GM10248 (cell line): Measurements from ENCODE around the gene DPYD.

ENCODE experiments used
- CTCF ChIA-PET: fragments of 300-600 bp; sonication (Branson Sonifier 250); formaldehyde crosslinking; extraction: SDS; loops from one replicate; lab custom pipeline; 2021; ENCODE audit warnings: antibody characterized with exemption; lab: Yijun Ruan, JAX
- POLR2A ChIA-PET: fragments of 350-650 bp; sonication (Branson Sonifier 250); formaldehyde crosslinking; extraction: SDS; loops from one replicate; lab custom pipeline; 2020; ENCODE audit warnings: antibody characterized with exemption; lab: Yijun Ruan, JAX
- DNase-seq: peaks from one replicate; pipeline ENCODE4 v3.0.0; 2012; ENCODE audit errors: extremely low spot score
- TF ChIP-seq, protein P1 (sequence below): IDR thresholded peaks from 2 replicates; pipeline ENCODE4 v1.5.1; 2012; ENCODE audit warnings: mild to moderate bottlenecking, low read depth; ENCODE audit errors: extremely low read depth, missing control alignments, control extremely low read depth

Gene DPYD

DNA sequence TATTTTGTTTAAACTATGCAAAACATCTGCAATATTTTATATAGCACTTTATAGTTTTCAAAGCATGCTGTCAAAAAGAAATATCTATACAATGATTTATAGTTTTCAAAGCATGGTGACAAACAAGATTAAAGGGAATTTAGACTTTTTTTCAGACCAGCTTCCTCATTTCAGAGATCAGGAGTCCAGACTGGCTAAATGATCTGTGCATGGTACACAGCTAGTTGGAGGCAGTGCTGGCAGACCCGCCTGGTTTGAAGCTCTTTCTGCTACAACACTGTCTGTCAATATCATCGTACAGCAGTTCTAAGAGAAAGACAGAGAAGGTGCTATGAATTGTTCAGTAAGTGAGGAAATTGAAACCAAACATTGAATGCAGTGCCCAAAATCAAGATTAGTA, 720.2 kb downstream of the DPYD start:
- CTCF ChIA-PET, result interaction anchor here (1.1 to 2.5 kb wide), 3 partner anchors 10 to 43 kb away, joined by 3 to 8 read pairs (median 5); no protein-coding TSS in a partner anchor
- no peak for DNase-seq

DNA sequence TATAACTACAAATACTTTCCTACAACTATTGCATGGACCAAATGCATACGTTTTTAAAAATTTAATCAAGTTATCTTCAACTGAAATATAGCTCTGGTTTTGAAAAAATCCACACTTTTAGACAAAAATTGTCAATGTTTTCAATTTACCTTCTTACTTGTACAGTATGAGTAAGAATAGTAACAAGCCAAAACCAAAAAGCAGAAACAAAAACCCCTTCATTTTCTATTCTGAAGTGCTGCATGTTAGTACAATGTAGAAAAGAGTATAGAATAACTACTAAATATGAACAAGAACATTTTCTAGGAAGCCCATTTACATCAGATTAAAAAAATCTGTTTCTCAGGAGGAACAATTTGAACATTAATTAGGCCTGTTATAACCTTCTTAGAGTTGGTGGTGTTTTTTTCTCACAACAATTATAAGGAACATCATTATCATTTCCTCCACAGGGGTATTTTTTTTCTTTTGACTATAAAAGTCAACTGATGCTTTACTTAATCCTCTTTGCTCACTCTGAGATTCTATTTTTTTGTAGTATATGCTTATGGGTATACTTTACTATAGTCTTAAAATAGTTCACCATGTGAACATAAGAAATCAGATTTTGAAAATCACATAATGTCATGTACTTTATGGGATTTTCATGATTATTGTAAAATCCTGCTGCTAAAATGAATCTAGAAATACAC, 723.9 kb downstream of the DPYD start:
- CTCF ChIA-PET, result interaction anchor here (1.2 kb wide), 1 partner anchor 58 kb away, joined by 4 read pairs; no protein-coding TSS in a partner anchor
- POLR2A ChIA-PET, result no interaction called here
- DNase-seq, result no peak
- TF ChIP-seq, protein P1, sequence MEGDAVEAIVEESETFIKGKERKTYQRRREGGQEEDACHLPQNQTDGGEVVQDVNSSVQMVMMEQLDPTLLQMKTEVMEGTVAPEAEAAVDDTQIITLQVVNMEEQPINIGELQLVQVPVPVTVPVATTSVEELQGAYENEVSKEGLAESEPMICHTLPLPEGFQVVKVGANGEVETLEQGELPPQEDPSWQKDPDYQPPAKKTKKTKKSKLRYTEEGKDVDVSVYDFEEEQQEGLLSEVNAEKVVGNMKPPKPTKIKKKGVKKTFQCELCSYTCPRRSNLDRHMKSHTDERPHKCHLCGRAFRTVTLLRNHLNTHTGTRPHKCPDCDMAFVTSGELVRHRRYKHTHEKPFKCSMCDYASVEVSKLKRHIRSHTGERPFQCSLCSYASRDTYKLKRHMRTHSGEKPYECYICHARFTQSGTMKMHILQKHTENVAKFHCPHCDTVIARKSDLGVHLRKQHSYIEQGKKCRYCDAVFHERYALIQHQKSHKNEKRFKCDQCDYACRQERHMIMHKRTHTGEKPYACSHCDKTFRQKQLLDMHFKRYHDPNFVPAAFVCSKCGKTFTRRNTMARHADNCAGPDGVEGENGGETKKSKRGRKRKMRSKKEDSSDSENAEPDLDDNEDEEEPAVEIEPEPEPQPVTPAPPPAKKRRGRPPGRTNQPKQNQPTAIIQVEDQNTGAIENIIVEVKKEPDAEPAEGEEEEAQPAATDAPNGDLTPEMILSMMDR, result no peak

More for the DNA sequence above, 720.2 kb downstream of the DPYD start:
- POLR2A ChIA-PET, result no interaction called here
- TF ChIP-seq, protein P1, result no peak

DNA sequence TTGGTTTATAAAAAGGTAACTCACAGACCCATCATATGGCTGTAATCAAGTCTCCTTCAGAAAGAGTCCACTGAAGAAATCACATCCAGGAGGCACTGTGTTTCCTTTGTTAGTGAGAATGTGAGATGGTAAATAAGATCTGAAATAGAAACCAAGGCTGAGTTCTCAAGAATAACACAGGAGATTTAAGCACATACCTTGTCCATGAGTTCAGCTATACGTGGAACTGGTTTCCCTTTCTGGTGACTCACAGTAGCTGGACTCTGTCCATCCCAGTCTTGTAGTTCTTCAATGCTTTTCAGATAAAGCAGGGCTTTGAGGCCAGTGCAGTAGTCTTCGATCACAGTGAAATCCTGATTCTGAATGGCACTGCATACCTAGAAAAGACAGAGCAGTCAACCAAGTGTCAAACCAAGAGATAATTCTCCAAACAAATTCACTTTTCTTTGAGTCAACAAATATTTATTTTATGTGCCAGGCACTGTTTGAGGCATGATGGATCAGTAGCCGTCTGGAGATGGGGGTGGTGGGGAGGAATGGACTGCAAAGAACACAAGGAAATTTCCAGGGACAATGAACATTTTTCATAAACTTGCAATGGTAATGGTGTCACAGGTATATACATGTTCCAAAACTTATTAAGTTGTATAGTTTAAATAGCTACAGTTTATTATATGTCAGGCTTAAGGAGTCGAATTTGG, 727.8 kb downstream of the DPYD start:
- POLR2A ChIA-PET, result no interaction called here
- CTCF ChIA-PET, result interaction anchor here (1.1 to 1.7 kb wide), 2 partner anchors 9 to 20 kb away, joined by 3 to 4 read pairs; no protein-coding TSS in a partner anchor
- TF ChIP-seq, protein P1, result no peak
- no peak for DNase-seq

DNA sequence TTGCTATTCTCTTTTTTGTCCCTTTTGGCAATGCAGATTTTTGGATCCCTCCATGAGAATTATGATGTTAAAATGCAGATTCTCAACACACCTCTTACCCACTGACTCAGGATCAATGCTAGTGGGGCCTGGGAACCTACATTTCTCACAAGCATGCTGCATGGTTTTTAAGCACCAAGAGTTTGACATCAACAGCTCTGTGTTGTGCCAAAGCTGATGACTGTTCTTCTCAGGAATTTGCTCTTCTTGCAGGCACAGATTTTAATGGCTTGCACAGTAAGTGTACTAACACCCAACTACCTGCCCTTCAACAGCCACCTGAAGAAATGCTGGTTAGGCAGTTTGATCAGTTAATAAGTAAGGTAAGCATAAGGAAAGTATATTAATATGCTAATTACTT, 730.5 kb downstream of the DPYD start:
- CTCF ChIA-PET, result interaction anchor here (1.0 kb wide), 1 partner anchor 10 kb away, joined by 3 read pairs; no protein-coding TSS in a partner anchor

DNA sequence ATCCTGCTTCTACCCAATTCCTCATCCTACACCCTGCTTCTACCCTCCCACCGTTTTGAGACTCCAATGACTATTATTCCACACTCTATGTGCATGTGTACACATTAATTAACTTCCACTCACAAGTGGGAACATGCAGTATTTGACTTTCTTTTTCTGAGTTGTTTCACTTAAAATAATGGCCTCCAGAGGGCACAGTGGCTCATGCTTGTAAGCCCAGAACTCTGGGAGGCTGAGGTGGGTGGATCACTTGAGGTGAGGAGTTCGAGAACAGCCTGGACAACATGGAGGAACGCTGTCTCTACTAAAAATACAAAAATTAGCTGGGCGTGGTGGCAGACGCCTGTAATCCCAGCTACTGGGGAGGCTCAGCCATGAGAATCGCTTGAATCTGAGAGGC, 734.5 kb downstream of the DPYD start:
- ChIA-PET CTCF (interaction anchor here (1.6 kb wide), 1 partner anchor 13 kb away, joined by 7 read pairs; no protein-coding TSS in a partner anchor), POLR2A (no interaction called here)
- TF ChIP-seq, protein P1, result peak; percentile 6
- no peak for DNase-seq

More for the DNA sequence above, 730.5 kb downstream of the DPYD start:
- TF ChIP-seq, protein P1, result no peak
- no peak for DNase-seq
- POLR2A ChIA-PET, result no interaction called here

DNA sequence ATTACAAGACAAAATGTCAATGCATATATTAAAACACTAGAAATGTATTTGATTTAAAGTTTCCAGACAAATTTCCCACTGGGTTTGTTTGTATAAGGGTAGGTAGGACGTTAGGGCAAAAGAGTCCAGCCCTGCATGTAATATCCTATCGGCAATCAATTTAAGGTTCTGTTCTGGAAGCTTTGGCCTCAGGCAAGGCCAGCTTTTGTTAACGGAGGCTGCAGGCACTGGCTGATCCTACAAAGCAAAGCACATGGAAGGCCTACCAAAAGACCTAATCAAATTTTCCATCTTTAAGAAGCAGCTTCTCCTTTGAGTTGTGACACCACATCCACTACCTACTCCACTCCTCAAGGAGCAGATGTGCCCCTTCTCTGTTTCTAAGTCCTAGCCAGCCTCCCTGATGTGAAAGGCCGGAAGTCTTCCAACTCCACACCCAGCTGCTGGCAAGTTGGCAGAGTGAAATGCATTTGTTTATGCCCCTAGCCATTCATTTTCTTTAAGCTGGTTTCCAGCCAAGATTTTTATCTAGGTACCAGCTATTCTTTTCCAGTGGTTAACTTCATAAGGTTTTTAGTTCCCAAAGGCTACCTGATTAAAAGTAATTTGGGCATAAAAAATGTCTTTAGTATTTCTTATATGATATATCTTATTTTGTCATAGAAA, 746.7 kb downstream of the DPYD start:
- TF ChIP-seq, protein P1, result no peak
- CTCF ChIA-PET, result interaction anchor here (1.4 kb wide), 2 partner anchors 35 to 102 kb away, joined by 3 read pairs; no protein-coding TSS in a partner anchor
- POLR2A ChIA-PET, result no interaction called here
- DNase-seq, result no peak
